Measurements from ENCODE around the gene XXYLT1. TPM values are rescaled to one million over a fixed set of nuclear protein-coding genes. Genes with fewer than 3 reads are reported as not detected.
A peak's percentile ranks its signal among the peaks of the same experiment; 100 is the strongest.

Gene XXYLT1
- total and polyA plus RNA-seq, 9 of the 15 experiments (the other 6 are each of a cell fraction or from before 2014, with no cell fraction given), result 1.9 to 18.9 (median 15.0) TPM

- no peak for TF ChIP-seq SFPQ (IDR thresholded peaks at IDR 0.05; ENCODE audit: low read depth, low read length)
- no peak for TF ChIP-seq HCFC1 (IDR thresholded peaks at IDR 0.05; ENCODE audit: low read depth, low read length)
- TF ChIP-seq RBM22 (IDR thresholded peaks at IDR 0.05; ENCODE audit: low read depth, low read length, poor library complexity, severe bottlenecking), result peak; percentile 30
- TF ChIP-seq ZNF644 (tag; IDR thresholded peaks at IDR 0.05; ENCODE audit: low read depth), result no peak
These were observed 164.5 kb downstream of the XXYLT1 start (continued) for GRCh38 chr3:195106418-195106906.

- intact Hi-C loops (cut with micrococcal nuclease), result loop anchor here (1.0 to 10.0 kb wide), 3 partner anchors 104 to 771 kb away; no protein-coding TSS in a partner anchor
- peaks cover 10% of the 10 kb centered on the region for H3K36me3 ChIP-seq (ENCODE audit: control insufficient read depth, insufficient read depth, low read length)
- CTCF ChIA-PET (ENCODE audit: low intra/inter-chr PET ratio), result interaction anchor here (0.9 kb wide), 2 partner anchors 104 to 424 kb away, joined by 4 read pairs; no protein-coding TSS in a partner anchor
- H3K79me2 ChIP-seq (ENCODE audit: control insufficient read depth, insufficient read depth, low read length), result no peaks in the 10 kb centered on the region
- in situ Hi-C loops (cut with MboI), result loop anchor here (10.0 kb wide), 1 partner anchor 421 kb away; the partner anchor contains the start of gene FAM43A
- H3K9ac ChIP-seq (ENCODE audit: insufficient read depth in 1 of 2, low read depth in 2 of 2, low read length in 2 of 2), result no peak overlapping the region
- no peak for ATAC-seq
- no TSS peak for BruUV-seq (replicated peaks)
- H4K20me1 ChIP-seq (replicated peaks; ENCODE audit: control insufficient read depth, insufficient read depth, low read length), result no peaks in the 10 kb centered on the region
- H3K9me1 ChIP-seq (ENCODE audit: control insufficient read depth, insufficient read depth, low read length), result peaks cover 6% of the 10 kb centered on the region
- no peak for DNase-seq (ENCODE audit: extremely low read depth in 1 of 4, low spot score in 3 of 4)
- POLR2A ChIA-PET, result interaction anchor here (0.6 to 1.6 kb wide), 2 partner anchors 10 to 357 kb away, joined by 3 to 5 read pairs; no protein-coding TSS in a partner anchor
- H2AFZ ChIP-seq (ENCODE audit: low read depth, low read length), result peak overlapping the region; percentile 75
- H3K9me3 ChIP-seq (replicated peaks; ENCODE audit: control insufficient read depth, insufficient read depth, low read depth, low read length), result no peaks in the 10 kb centered on the region
- peak overlapping the region; percentile 41 for H3K4me2 ChIP-seq (ENCODE audit: insufficient read depth, low read length)
- H3K27me3 ChIP-seq (ENCODE audit: control insufficient read depth in 2 of 2, insufficient read depth in 2 of 2, low read length in 2 of 2), result no peaks in the 10 kb centered on the region
- peaks cover 12 to 14% of the 10 kb centered on the region in 2 experiments for H3K4me1 ChIP-seq (replicated peaks in 1 of 2; ENCODE audit: control insufficient read depth in 2 of 2, insufficient read depth in 2 of 2, low read length in 2 of 2)
- H3K27ac ChIP-seq (ENCODE audit: extremely low read depth, low read depth, low read length), result no peak overlapping the region
- H3K4me3 ChIP-seq, result no peak overlapping the region
- WGBS (ENCODE audit: insufficient coverage, low coverage, missing lambda C conversion rate), result 75% methylated on average over 11 of the region's 12 CpGs
- FAIRE-seq, result peak; percentile 6
- TF ChIP-seq ZNF561 (CRISPR knock-in tag; conservative IDR thresholded peaks at IDR 0.05), result no peak
- TF ChIP-seq ZNF407 (IDR thresholded peaks at IDR 0.05; ENCODE audit: low read depth), result no peak
- no peak for TF ChIP-seq SRSF1 (IDR thresholded peaks at IDR 0.05; ENCODE audit: low read depth, low read length)
These were observed 165.0 kb downstream of the XXYLT1 start for GRCh38 chr3:195105841-195106417.

All from K562 (cell line).